GM19324 (cell line): ENCODE results near the gene ZBTB48.

ENCODE experiments used
- ATAC-seq: cut with Tn5 transposase; IDR thresholded peaks from one replicate; pipeline ENCODE4 v1.9.1; 2021; ENCODE audit warnings: mild to moderate bottlenecking, moderate library complexity; ENCODE audit not compliant: unreplicated experiment, low FRiP score

The ZBTB48 gene

DNA sequence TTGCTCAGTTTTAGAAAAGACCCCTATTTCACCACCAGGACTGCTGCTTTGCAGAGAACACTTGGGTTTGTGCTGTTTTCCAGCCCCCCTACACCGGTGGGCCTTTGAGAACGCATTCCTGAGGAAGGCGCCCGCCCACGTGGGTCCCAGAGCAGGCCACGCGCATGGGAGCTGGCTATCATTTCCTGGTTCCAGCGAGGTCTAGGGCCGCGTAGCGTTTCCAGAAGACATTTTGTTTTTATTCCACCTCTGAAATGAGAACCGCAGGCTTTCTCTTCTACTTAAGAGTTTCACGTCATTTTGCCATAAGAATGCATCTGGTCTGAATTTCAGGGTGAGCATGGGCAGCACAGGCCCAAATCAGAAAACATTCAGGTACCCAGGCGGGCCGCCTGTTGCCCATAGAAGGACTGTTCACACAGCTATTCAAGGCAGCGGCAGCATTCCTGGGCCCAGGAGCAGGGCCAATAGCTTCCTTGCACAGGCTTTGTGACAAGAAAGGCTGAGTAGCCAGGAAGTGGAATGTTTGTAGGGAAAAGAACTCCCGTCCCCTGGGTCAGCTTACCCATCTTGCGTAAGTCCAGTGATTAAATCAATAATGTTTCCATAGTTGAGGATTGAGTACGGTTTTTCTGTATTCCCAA, 24.2 kb downstream of the ZBTB48 start:
- ATAC-seq = no peak

DNA sequence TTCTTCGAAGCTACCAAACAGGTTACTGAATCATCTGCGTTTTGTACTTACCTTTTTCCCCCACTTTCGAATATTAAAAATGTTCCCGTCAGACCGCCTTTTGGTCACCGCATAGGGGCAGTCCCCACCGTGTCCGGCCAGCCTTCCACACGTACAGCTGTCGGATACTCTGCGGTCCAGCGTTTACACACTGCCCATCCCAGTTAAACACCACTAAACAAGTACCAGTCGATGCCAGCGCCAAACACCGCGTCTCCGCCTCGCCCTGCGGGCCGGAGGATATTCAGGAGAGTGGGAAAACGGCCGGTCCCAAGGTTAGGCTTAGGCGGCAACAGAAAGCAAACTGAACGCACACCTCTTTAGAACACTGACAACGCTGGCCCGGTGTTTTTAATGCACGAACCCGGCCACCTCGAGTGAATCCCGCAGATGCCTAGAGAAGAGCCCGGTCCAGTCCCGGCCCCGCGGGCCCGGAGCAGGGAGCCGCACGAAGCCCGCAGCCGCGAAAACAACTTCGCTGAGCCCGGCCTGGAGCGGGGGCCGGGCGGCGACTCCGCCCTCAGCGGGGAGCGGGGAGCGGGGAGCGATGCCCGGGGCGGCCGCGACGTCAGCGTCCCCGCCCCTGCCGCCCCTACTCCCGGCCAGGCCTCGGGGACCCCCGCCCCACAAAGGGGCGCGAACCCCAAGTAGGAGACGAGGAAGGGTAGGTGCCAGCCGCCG, 33.0 kb downstream of the ZBTB48 start:
- no peak for ATAC-seq

DNA sequence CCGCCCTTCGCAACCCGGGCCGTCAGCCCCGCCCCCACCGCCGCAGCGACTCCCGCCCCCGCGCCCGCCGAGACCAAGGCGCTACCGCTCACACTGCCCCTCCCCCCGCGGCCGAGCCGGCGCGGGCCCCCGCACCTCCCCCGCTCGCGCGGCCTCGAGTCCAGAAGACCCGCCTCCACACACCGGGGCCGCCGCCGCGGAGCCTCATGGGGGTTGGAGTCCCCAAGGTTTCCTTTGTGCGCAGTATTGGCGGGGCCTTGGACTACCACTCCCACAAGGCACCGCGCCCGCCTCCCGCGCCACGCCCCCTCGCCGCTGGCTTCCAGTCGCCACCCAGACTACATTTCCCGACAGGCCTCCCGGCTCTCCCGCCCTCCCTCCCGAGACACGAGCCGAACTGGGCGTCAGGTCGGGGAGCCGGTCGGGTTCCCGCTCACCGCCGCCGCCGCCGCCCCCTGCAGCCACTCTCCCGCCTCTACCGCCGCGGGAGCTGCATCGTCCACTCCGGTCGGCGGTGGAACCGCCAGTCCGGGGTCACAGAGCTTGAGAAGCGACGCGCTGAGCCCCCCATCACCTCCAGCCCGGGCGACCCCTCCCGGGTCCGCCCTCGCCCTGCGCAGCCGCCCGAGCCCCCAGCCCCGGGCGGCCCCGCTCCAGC, 33.7 kb downstream of the ZBTB48 start, which contains the start of gene PHF13:
PHF13 (plus strand) TSS at position 371 of the 658 bp plus-strand sequence. CDS start 336 bp downstream, outside the sequence.
- peak; percentile 96 for ATAC-seq

DNA sequence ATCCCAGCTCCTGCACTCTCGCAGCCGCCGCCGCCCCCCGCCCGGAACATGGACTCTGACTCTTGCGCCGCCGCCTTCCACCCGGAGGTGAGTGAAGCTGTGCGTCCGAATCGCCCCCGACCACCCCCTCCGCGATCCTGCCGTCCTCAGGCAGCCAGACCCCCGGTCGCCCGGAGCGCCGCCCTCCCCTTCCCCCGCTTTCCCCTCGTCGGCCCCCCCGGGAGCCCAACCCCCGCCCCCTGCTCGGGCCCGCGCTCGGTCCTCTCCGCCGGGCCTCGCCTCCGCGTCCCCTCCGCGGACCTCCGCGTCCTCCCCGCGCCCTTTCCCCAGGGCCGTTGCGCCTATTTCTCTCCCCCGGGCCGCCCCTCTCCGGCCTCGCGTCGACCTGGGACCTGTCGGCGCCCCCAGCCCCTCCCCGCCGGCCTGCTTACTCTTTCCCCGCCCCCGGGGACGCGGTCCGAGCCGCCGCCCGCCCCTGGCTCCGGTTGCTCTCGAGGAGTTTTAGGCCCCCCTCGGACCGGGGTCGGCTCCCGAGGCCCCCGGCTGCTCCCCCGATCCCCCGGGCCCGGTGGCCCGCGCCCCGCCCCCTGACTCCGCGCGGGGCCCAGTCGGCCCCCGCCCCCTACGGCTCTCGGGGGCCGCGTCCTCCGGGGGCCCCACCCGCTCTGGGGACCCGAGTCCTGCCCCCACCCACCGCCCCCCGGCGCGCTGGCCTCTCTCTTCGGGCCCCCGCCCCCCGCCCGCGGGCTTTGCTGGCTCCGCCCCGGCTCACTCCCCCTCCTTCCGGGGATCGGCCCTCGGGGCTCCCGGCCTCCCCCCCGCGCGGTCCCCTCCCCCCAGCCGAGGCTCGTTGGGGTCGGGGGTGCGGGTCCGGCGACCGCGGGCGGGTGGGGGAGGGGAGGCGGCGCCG, 34.5 kb downstream of the ZBTB48 start:
- ATAC-seq = no peak

DNA sequence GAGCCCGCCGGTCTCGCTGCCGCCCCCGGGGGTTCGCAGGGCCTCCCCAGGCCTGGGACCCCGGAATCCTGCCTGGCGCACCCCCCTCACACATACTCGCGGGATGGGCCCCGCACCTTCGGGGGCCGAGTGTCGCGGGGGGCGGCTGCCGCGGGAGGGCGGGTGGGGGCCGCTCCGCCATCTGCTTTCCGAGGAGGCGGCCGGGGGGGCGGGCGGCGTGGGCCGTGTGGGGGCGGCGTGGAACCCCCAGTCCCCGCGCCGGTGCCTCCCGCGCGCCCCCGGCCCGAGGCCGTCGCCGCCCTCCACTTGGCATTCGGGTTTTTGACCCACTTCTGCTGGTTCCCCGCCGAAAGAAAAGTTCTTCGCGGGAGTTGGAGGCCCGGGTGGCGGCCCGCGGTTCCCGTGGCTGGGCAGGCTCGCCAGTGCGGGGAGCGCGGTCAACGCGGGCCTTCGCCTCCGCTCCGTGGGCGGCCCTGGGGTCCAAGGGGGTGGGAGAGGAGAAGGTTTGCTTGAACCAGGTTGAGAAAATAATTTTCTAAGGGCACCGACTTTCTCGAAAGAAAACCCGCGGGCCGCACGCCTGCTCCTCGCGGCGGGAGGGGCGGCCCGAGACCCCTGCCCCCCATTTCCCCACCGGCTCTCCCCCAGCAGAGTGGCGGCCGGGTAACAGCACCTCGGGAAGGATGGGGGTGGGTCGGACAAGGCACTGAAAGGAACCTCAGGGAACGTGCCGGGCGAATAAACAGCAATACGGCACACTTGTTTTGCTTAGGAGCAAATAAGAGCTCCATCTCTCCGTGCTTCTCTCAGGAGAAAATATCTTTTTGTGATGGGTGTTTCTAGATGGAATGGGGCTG, 35.4 kb downstream of the ZBTB48 start:
- no peak for ATAC-seq

DNA sequence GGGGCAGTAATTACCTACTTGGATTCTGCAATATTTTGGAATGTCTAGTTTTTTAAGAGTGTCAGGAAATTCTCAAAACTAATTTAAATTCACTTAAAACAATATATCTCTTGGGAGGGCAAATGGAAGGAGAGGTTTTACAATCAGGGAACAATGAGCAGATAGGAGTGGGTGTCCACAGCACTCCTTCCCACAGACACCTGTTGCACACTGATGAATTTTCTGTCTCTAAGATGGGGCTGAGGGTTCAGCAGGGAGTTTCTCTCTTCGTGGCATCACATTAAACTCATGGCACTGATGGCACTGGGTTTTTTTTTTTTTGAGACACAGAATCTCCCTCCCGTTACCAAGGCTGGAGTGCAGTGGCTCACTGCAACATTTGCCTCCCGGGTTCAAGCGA, 39.3 kb downstream of the ZBTB48 start:
- no peak for ATAC-seq

DNA sequence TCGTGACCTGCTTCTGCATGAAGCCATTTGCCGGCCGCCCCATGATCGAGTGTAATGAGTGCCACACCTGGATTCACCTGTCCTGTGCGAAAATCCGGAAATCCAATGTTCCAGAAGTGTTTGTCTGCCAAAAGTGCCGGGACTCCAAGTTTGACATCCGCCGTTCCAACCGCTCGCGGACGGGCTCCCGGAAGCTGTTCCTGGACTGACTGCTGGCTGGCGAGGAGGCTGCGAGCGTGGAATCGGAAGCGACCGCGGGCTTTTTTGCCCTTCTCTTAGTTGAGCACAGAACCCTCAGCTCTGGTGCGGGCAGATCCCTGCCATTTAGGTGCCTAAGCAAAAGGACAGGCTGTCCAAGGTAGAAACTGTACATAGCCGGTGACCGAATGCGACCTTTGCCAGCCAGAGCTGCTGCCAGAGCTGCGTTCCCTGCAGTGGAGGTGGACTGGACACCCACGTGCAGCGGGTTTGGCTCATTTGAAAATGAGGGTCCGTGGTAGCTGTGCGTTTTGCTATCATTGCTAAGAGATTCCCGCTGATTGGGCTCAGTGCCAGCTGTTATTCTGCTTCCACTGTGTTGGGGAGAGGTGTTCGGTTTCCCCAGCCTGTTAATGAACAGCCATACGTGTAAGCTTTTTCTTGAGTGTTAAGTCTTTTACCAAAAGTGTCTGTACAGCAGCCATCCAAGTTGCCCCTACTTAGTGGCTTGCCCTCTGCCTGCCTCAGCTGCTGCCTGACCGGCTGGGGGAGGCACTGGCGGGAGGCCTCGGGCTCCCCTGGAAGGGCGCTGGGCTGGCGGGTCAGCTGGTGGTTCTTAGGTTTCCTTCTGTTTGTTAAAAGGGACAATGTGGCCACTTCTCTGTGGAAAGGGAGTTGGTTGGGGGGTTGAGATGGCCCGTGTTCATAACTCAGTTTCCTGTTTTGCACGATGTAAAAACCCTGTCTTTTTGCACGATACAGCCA, 41.9 kb downstream of the ZBTB48 start:
- no peak for ATAC-seq

DNA sequence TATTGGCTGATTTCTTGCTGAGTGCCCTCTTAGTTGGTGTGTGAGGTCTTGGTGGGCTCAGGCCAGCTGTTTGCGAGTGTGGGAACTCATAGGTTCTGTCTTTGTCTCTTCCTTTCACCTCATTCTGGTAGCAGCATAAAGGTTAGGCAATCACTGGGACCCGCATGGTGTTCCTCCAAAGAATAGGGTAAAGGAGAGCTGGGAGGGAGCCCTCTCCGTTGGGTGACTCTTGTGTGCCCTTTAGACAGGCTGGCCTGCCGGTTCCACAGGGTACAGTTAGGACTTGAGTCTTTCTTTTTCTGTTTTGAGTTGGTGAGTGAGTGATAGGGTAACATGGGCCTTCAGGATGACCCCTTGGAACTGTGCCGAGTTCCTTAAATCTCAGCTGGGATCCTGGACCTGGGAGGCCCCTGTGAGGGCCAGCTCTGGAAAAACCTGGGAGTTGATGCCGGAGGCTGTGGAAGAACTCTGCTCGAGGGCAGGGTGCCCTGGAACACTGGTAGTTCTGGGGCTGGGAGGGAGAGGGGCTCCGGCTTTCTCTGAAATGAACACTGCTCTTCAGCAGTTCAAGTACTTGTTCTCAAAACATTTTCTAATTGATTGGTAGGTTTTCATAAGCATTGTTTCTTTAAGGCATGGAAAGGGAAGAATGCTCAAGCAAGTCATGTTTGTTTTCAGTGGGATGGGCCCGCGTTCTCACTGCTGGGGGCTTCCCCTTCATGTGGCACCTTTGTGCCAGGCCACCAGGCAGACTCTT, 42.8 kb downstream of the ZBTB48 start:
- ATAC-seq = no peak

DNA sequence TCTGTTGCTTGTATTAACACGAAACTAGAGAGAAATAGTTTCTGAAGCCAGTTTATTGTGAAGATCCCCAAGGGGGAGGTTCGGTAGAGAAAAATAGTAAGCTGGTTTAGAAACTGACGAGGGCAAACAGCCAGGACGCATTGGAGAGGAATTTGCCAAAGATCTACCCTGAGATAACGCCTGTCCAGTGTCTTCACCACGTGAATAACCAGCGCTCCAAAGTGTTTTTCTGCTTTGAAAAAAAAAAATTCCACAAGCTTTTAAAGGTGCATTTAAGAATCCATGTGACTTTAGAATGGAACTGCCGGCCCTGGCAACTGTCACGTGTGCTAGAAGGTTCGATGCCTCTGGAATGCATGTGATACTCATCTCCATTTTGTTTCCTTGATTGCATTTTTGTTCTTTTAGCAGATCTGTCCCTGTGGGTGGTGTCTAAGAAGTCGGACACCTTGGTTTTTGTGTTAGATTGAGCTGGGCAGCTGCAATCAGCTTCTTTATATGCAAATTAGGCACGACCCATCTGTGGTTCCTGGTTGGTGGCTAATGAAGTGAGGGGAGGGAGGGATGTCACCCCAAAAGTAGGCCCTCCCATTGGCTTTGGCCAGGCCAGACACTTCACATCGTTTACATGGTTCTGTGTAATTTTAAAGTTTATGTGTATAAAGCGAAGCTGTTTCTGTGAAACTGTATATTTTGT, 43.6 kb downstream of the ZBTB48 start:
- ATAC-seq = no peak

DNA sequence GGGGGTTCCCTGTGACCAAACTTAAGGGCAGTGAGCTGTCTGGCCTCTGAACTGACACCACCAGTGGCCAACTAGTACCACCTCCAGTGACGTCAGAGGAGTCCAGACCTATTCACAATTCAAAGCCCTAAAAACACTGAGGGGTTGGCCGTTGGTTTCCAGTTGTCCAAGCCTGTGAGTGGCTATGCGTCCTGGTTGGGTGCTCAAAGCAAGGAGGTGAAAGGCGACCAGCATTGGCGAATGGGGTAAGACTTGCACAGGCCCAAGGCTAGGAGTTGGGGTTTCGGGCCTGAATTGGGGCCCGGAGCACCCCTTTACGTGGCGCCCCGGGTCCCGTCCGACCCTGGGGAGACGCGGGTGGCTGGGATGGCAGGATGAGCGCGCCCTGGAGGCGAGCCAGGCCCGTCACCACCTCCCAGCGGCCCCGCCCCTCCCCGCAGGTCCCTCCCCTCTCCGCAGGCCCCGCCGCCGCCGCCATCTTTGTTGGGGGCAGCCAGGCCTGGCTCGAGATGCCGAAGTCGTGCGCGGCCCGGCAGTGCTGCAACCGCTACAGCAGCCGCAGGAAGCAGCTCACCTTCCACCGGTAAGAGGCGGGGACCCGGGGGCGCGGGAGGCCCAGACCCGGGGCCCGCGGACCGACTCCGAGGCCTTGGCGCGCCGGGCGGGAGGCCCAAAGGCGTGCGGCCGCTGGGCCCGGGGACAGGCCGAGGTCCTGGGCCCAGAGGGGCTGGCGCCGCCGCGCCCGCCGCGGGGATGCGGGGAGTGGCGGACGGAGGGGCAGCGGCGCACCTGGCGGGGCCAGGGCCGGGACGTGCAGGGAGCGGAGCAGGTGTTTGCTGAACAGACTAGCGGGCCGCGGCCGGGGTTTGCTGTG, 45.2 kb downstream of the ZBTB48 start, which contains the start of gene THAP3:
THAP3 (plus strand) TSS at position 159 of the 874 bp plus-strand sequence; CDS start at position 510, 351 bp downstream.
- peak; percentile 78 for ATAC-seq

DNA sequence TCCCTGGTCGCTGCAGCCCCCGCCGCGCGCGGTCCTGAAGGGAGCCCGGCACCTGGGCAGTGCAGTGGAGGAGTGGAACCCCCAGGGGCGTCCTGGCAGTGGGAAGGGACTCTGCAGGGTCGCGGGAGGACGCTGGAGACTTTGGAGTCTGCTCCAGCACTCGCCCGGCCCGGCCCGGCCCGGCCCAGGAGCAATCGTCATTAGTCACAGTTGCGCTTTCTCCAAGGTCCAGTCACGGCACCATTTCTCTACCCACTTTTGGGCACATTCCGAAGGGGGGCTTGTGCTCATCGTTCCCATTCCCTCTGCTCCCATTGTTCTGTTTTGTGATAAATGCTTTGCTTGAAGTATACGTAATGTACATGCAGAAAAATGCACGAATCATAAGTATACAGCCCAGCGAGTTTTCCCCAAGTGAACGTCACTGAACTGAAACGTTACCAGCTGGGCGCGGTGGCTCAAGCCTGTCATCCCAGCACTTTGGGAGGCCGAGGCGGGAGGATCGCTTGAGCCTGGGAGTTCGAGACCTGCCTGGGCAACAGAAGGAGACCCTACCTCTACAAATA, 45.9 kb downstream of the ZBTB48 start:
- peak; percentile 28 for ATAC-seq

DNA sequence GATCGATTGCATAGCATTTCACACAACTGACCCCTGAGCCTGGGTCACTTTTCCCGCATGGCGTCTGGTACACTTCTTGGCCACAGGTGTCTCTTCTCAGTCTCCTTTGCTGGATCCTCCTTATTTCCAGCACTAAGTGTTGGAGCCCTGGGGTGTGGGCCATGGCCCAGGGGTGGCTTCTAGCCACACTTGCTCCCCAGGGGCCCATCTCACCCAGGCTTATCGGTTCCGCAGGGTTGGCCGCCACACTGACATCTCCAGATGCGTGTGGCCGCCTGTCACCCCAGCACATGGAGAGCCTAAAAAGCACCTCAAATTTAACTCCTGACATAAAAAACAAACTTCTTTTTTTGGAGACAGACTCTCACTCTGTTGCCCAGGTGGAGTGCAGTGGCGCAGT, 47.2 kb downstream of the ZBTB48 start:
- no peak for ATAC-seq

DNA sequence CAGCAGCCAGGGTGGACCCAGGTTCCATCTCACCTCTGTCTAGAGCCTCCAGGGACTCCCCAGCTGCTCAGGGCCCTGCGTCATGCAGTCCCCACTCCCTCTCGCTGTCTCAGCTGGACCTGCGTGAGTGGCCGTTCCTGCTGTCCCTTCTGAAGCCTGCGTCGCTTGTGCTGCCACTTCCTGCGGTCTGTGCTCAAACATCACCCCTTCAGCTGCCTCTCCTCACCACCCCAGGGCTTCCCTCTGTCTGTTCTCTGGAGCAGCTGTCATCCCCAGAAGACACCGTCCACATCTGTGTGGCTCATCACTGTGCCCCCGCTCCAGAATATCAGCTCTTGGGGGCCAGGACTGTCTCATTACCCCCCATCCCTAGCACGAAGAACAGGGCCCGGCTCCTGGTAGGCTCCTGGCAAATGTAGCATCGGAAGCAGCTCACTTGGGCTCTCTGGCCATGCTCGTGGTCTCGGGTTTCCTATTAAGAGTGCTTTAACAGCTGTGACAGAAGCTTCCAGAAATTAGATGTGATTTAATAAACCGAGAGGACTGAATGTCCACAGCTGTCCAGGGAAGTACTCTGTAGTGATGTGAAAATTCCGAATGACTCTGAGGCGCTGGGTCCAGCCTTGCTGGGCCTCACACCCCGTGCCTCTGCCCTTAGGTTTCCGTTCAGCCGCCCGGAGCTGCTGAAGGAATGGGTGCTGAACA, 48.2 kb downstream of the ZBTB48 start:
- ATAC-seq = no peak

DNA sequence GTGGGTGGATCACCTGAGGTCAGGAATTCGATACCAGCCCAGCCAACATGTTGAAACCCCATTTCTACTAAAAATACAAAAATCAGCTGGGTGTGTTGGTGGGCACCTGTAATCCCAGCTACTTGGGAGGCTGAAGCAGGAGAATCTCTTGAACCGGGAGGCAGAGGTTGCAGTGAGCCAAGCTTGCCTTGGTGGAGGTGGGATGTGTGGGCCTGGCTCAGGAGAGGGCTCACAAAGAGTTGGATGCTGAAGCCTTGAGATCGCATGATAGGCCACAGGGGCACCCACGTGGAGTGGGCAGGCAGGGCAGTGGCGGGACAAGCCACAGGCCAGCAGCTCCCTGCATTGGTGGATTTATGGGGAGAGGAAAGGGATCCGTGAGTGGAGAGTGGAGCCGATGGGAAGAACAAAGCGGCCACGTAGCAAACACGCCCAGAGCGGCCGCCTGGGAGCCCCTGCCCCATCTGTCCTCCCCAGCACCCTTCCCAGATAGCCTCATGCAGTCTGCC, 49.2 kb downstream of the ZBTB48 start:
- no peak for ATAC-seq

DNA sequence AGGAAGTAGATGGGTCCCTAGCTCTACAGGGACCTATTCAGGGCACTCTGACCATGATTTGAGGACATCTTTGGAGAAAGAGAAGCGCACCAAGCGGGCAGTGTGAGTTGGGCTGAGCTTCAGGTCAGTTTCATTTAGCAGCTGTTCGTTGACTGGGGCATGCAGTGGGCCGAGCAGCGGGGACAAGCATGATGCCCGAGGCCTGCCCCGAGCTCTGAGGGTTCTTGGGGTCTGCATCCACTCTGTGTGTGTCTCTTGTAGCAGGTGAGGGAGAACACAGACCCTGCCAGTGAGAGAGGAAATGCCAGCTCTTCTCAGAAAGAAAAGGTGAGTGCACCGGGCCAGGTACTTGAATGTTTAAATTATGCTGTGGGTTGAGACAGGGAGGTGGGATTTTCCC, 50.2 kb downstream of the ZBTB48 start:
- ATAC-seq = no peak
